OCI-LY7 (cell line): Measurements from ENCODE around the gene CARD14. TPM values are rescaled to one million over a fixed set of nuclear protein-coding genes. Genes with fewer than 3 reads are reported as not detected.
"Not testable (repeated sequence)": the region's sequence is repeated elsewhere in the genome, so short reads cannot be mapped to it uniquely, and the experiment has no call there.

Experiments used
- BruUV-seq: library from RNA; stranded (reverse); fragments of 400-500 nt; replicated peaks from 2 replicates; lab custom pipeline; 2021; lab: Mats Ljungman, UMichigan
- CTCF ChIA-PET: fragments of 300-600 bp; sonication (Branson Sonifier 250); formaldehyde crosslinking; loops from one replicate; lab custom pipeline; 2022; ENCODE audit warnings: antibody characterized with exemption; ENCODE audit not compliant: unreplicated experiment; lab: Charles Lee
- POLR2A ChIA-PET: fragments of 300-600 bp; sonication (Branson Sonifier 250); formaldehyde crosslinking; loops from one replicate; lab custom pipeline; 2022; ENCODE audit warnings: antibody characterized with exemption; lab: Charles Lee
- DNase-seq: peaks from one replicate; pipeline ENCODE4 v3.0.0-alpha.2; 2015; ENCODE audit warnings: low spot score
- H2AFZ ChIP-seq: fragments of 200-600 bp; sonication (generic), shearing (Covaris generic); 2 replicates; pipeline ENCODE4 v1.6.1; 2014; ENCODE audit warnings: mild to moderate bottlenecking, antibody characterized with exemption, low read length, moderate library complexity
- H3K27ac ChIP-seq: fragments of 200-600 bp; sonication (generic); 2 replicates; pipeline ENCODE4 v1.5.1; 2014; ENCODE audit warnings: mixed run types, low read depth, mild to moderate bottlenecking, moderate library complexity, low read length, inconsistent platforms; ENCODE audit not compliant: poor library complexity, severe bottlenecking
- H3K36me3 ChIP-seq: fragments of 200-600 bp; sonication (generic); 2 replicates; pipeline ENCODE4 v1.6.1; 2014; ENCODE audit warnings: mild to moderate bottlenecking, antibody characterized with exemption, low read length, moderate library complexity, mixed read lengths; ENCODE audit not compliant: insufficient read depth
- H3K4me1 ChIP-seq: fragments of 200-600 bp; sonication (generic); 2 replicates; pipeline ENCODE4 v1.5.1; 2014; ENCODE audit warnings: mild to moderate bottlenecking, low read length; ENCODE audit not compliant: insufficient read depth, poor library complexity, severe bottlenecking
- H3K4me2 ChIP-seq: fragments of 200-600 bp; sonication (generic); 2 replicates; pipeline ENCODE4 v1.6.1; 2014; ENCODE audit warnings: mild to moderate bottlenecking, low read length
- H3K4me3 ChIP-seq: fragments of 200-600 bp; sonication (generic); 2 replicates; pipeline ENCODE4 v1.5.1; 2014; ENCODE audit warnings: mild to moderate bottlenecking, low read depth, low read length; ENCODE audit not compliant: poor library complexity, severe bottlenecking
- H3K79me2 ChIP-seq: fragments of 200-600 bp; sonication (generic); 2 replicates; pipeline ENCODE4 v1.6.1; 2016; ENCODE audit warnings: low read depth, mild to moderate bottlenecking, low read length, moderate library complexity, mixed read lengths; ENCODE audit not compliant: insufficient read depth
- H3K9me2 ChIP-seq: fragments of 200-600 bp; sonication (generic); 2 replicates; pipeline ENCODE4 v1.6.1; 2016; ENCODE audit warnings: mild to moderate bottlenecking, low read length, mixed read lengths; ENCODE audit not compliant: insufficient read depth
- H3K9me3 ChIP-seq: fragments of 200-600 bp; sonication (generic); 2 replicates; pipeline ENCODE4 v1.6.1; 2014; ENCODE audit warnings: mild to moderate bottlenecking, mixed run types, low read length, mixed read lengths
- H4K20me1 ChIP-seq: fragments of 200-600 bp; sonication (generic); 2 replicates; pipeline ENCODE4 v1.6.1; 2014; ENCODE audit warnings: mild to moderate bottlenecking, antibody characterized with exemption, low read length, moderate library complexity, mixed read lengths; ENCODE audit not compliant: insufficient read depth
- CTCF ChIP-seq: fragments of 200-600 bp; sonication (generic); conservative IDR thresholded peaks from 2 replicates; pipeline ENCODE4 v1.5.1; 2014; ENCODE audit warnings: mild to moderate bottlenecking, antibody characterized with exemption, low read length, moderate library complexity, mixed read lengths
- EZH2phosphoT487 ChIP-seq: fragments of 200-600 bp; sonication (generic); IDR thresholded peaks from 2 replicates; pipeline ENCODE4 v1.6.1; 2018; ENCODE audit warnings: low read depth, borderline replicate concordance, mild to moderate bottlenecking, mixed run types, antibody characterized with exemption, low read length, moderate library complexity, mixed read lengths
- intact Hi-C: fragments of 100-400 bp; cut with micrococcal nuclease; formaldehyde crosslinking; loops from one replicate; pipeline ENCODE4 v1.10.0; 2022; ENCODE audit not compliant: unreplicated experiment
- total RNA-seq, 2 experiments: library from RNA; depleted of rRNA in 1 of 2; stranded (reverse); fragments of >200 nt in 1 of 2; shearing (Covaris generic) in 1 of 2; gene quantifications; 2 replicates each; pipeline ENCODE4 v1.2.3, GENCODE V29; 2014 to 2022

Gene CARD14
- total RNA-seq, 2 experiments from 2014 or later = not detected

GRCh38 chr17:80243526-80244433 lies 74.0 kb downstream of the CARD14 start:
- no peaks in the 10 kb centered on the region for H3K79me2 ChIP-seq
- no peak overlapping the region for H3K27ac ChIP-seq
- H3K4me1 ChIP-seq = no peaks in the 10 kb centered on the region
- ChIA-PET CTCF (no interaction called here), POLR2A (interaction anchor here (0.6 kb wide), 1 partner anchor 314 kb away, joined by 4 read pairs; no protein-coding TSS in a partner anchor)
- no peaks in the 10 kb centered on the region for H3K36me3 ChIP-seq
- BruUV-seq = no TSS peak
- no peak for TF ChIP-seq EZH2phosphoT487
- no peak for TF ChIP-seq CTCF
- H3K9me2 ChIP-seq = no peaks in the 10 kb centered on the region
- no peaks in the 10 kb centered on the region for H3K9me3 ChIP-seq
- no peak overlapping the region for H2AFZ ChIP-seq
- intact Hi-C loops = no loop called here
- H3K4me3 ChIP-seq = no peak overlapping the region
- H4K20me1 ChIP-seq = no peaks in the 10 kb centered on the region
- no peak for DNase-seq
- no peak overlapping the region for H3K4me2 ChIP-seq

- CTCF ChIA-PET, H3K9me2 ChIP-seq, H4K20me1 ChIP-seq, DNase-seq, H3K4me2 ChIP-seq, H3K4me3 ChIP-seq, H3K79me2 ChIP-seq, H3K36me3 ChIP-seq, H3K9me3 ChIP-seq, H2AFZ ChIP-seq, intact Hi-C loops, H3K4me1 ChIP-seq, BruUV-seq, H3K27ac ChIP-seq: not testable (repeated sequence)
- POLR2A ChIA-PET = interaction anchor here (0.6 to 0.7 kb wide), 2 partner anchors 52 to 313 kb away, joined by 3 to 4 read pairs; no protein-coding TSS in a partner anchor
Measured at GRCh38 chr17:80244448-80244847, 74.6 kb downstream of the CARD14 start.

GRCh38 chr17:80244871-80245509 lies 75.2 kb downstream of the CARD14 start:
- Histone ChIP-seq H3K4me3 (no peak overlapping the region), H4K20me1 (no peaks in the 10 kb centered on the region), H2AFZ (no peak overlapping the region), H3K4me1 (no peaks in the 10 kb centered on the region), H3K4me2 (no peak overlapping the region), H3K36me3 (no peaks in the 10 kb centered on the region), H3K27ac (no peak overlapping the region), H3K79me2 (no peaks in the 10 kb centered on the region), H3K9me2 (no peaks in the 10 kb centered on the region), H3K9me3 (no peaks in the 10 kb centered on the region)
- no peak for DNase-seq
- no peak for TF ChIP-seq EZH2phosphoT487
- no peak for TF ChIP-seq CTCF
- no TSS peak for BruUV-seq
- intact Hi-C loops = no loop called here
- CTCF ChIA-PET = no interaction called here
- POLR2A ChIA-PET = interaction anchor here (0.6 to 0.7 kb wide), 2 partner anchors 52 to 313 kb away, joined by 3 to 4 read pairs; no protein-coding TSS in a partner anchor
